Memory B cell (primary cell): ENCODE results near the gene SYN1.

Experiments
- ATAC-seq: fragments of 150-1000 bp; cut with Tn5 transposase; 2 replicates; pipeline ENCODE4 v1.10.0; 2021; ENCODE audit warnings: low read depth, mild to moderate bottlenecking, moderate library complexity
- DNase-seq, 2 donors: peaks; one replicate each; pipeline ENCODE4 v3.0.0; 2022; ENCODE audit warnings: low spot score in 2 of 2
- H3K27ac Mint-ChIP-seq: one replicate; pipeline ENCODE4 v1.8.0; 2022; ENCODE audit warnings: mild to moderate bottlenecking, moderate library complexity, mixed read lengths
- H3K27me3 Mint-ChIP-seq: one replicate; pipeline ENCODE4 v1.8.0; 2022; ENCODE audit warnings: mixed read lengths
- H3K36me3 Mint-ChIP-seq: one replicate; pipeline ENCODE4 v1.8.0; 2022; ENCODE audit warnings: mild to moderate bottlenecking, mixed read lengths
- H3K4me1 Mint-ChIP-seq: one replicate; pipeline ENCODE4 v1.8.0; 2022; ENCODE audit warnings: mixed read lengths
- H3K4me3 Mint-ChIP-seq: one replicate; pipeline ENCODE4 v1.8.0; 2022; ENCODE audit warnings: mild to moderate bottlenecking, moderate library complexity, mixed read lengths
- H3K9me3 Mint-ChIP-seq: one replicate; pipeline ENCODE4 v1.8.0; 2022; ENCODE audit warnings: mixed read lengths

Gene SYN1

DNA sequence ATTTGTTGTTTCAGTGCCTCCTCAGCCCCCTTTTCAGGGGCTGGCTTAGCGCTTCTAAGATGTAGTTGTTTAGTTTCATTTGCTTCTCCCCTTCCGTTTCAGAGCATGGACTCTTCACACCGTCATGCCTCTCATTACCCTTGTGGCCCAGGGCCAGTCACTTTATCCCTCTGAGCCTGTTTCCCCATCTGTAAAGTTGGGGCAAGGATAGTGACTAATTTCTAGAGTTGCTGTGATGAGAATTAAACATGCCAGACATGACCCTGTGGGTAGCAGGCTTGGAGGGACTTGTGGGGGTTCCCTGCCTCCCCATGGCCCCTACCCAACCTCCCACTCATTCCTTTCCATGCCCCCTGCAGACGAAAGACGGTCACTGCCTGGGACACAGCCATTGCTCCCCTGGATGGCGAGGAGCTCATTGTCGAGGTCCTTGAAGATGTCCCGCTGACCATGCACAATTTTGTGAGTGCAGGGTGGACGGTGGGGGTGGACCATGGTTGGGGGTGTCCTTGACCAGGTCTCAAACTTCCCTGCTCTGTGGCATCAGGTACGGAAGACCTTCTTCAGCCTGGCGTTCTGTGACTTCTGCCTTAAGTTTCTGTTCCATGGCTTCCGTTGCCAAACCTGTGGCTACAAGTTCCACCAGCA lies 55.1 kb downstream of the SYN1 start:
- Mint-ChIP-seq H3K9me3 (no peaks in the 10 kb centered on the region), H3K27ac (no peak overlapping the region), H3K36me3 (peaks cover 29% of the 10 kb centered on the region), H3K4me3 (peak overlapping the region; percentile 46), H3K4me1 (peaks cover 24% of the 10 kb centered on the region), H3K27me3 (no peaks in the 10 kb centered on the region)
- DNase-seq (no peak), ATAC-seq (no peak)

DNA sequence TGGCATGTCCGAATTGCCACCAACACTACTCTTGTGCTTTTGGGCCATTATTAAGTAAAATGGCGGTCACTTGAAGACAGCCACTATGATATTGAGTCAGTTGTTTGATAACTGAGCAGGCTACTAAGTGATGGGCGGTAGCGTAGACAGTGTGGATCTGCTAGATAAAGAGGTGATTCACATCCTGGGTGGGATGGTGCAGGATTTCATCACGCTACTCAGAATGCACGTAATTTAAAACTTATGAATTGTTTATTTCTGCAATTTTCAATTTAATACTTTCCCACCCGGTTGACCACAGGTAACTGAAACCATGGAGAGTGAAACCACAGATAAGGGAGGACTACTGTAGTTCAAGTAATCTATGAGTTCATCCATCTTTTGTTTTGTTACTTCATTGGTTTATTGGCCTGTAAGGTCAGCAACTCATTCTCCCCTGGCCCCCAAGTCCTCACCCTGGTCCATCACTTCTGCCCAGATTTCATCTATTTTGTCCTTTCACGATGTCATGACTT lies 55.8 kb downstream of the SYN1 start:
- DNase-seq (no peak), ATAC-seq (no peak)
- Mint-ChIP-seq H3K4me3 (peak overlapping the region; percentile 46), H3K4me1 (peaks cover 24% of the 10 kb centered on the region), H3K27ac (no peak overlapping the region), H3K9me3 (no peaks in the 10 kb centered on the region), H3K36me3 (peaks cover 23% of the 10 kb centered on the region), H3K27me3 (no peaks in the 10 kb centered on the region)

DNA sequence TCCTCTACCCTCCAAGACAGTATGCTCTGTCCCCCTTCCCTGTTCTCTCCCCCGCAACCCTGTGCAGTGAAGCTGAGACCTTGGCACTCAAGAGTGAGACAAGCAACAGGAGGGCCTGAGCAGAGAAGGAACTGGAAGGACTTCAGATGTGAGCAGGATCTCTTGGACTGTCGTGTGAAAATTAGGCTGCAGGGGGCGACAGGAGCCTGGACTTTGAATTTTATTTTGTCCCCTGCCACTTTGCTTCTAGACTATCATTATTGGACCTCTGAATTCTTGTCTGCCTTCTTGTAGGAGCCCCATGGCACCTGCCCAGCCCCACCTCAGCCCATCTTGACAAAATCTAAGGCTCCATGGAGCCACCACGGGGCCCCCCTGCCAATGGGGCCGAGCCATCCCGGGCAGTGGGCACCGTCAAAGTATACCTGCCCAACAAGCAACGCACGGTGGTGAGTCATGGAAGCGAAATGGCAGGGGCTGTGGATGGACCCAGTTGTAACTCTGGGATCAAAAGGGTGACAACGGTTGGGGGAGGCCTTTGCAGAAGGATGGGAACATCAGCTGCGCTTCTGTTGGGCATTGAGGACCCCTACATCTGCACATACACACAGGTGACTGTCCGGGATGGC lies 56.9 kb downstream of the SYN1 start:
- peak overlapping the region; percentile 73 for H3K4me3 Mint-ChIP-seq
- peaks cover 24% of the 10 kb centered on the region for H3K4me1 Mint-ChIP-seq
- H3K9me3 Mint-ChIP-seq: no peaks in the 10 kb centered on the region
- H3K36me3 Mint-ChIP-seq: peaks cover 20% of the 10 kb centered on the region
- DNase-seq: no peak
- no peaks in the 10 kb centered on the region for H3K27me3 Mint-ChIP-seq
- H3K27ac Mint-ChIP-seq: no peak overlapping the region
- ATAC-seq: no peak

DNA sequence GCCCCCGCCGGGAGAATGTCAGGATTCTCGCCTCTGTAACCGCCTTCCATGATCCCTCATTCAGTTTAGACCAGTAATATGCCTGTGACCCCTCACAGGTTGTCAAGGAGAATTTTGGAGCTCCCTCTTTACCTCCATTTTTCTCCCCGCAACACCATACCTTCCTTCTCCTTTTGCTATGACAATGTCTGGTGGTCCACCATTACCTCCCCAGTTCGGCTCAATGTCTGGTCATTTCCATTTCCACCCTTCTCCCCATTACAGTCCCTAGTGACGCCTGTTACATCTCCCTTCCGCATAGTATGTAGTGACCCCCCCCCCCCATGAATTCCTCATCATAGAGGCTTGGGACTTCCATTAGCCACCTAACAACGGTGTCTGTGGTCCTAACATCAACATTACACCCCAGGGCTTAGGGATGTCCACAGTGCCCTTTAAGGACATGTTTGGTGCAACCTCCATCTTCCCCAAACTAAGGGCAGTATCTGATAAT lies 58.0 kb downstream of the SYN1 start:
- ATAC-seq: no peak
- no peaks in the 10 kb centered on the region for H3K9me3 Mint-ChIP-seq
- H3K27me3 Mint-ChIP-seq: no peaks in the 10 kb centered on the region
- H3K4me1 Mint-ChIP-seq: peaks cover 22% of the 10 kb centered on the region
- H3K36me3 Mint-ChIP-seq: peaks cover 15% of the 10 kb centered on the region
- peak overlapping the region; percentile 92 for H3K4me3 Mint-ChIP-seq
- H3K27ac Mint-ChIP-seq: peak overlapping the region; percentile 98
- DNase-seq: no peak

DNA sequence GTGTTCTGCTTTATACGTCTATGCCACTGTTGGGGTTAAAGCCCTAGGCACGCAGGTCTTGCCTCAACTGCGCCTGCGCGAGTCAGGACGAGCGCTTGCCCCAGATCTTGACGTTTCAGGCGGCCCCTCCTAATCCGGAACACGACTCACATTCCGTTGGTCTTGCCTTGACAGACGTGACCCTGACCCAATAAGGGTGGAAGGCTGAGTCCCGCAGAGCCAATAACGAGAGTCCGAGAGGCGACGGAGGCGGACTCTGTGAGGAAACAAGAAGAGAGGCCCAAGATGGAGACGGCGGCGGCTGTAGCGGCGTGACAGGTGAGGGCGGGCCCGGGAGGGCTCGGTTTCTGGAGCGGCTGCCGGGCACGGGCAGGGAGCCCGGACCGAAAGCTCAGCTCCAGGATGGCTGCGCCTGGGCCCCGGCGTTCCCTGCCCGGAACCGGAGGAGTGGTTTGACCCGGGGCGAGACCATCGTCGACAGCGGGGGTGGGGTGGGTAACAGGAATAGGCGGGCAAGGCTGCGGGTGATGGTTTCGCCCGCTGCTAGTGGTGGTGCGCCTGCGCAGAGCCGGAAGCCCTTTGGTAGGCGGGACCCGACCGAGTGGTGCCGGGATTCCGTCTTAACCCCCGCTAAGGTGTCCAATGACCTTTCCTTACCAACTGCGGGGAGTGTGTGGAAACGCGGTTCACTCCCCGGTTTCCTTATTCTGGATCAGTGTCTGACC lies 58.6 kb downstream of the SYN1 start, which contains the start of gene ARAF:
Gene ARAF, plus strand, starts transcription at position 272 of the 725 bp plus-strand sequence. CDS start 1,763 bp downstream, outside the sequence.
- Mint-ChIP-seq H3K27me3 (no peaks in the 10 kb centered on the region), H3K4me3 (peak within 1 kb of the TSS; percentile 92), H3K27ac (peak within 1 kb of the TSS; percentile 98), H3K9me3 (no peaks in the 10 kb centered on the region), H3K4me1 (peaks cover 18% of the 10 kb centered on the region), H3K36me3 (peaks cover 11% of the 10 kb centered on the region)
- DNase-seq (peak; percentile 81 to 92), ATAC-seq (peak; percentile 84)

DNA sequence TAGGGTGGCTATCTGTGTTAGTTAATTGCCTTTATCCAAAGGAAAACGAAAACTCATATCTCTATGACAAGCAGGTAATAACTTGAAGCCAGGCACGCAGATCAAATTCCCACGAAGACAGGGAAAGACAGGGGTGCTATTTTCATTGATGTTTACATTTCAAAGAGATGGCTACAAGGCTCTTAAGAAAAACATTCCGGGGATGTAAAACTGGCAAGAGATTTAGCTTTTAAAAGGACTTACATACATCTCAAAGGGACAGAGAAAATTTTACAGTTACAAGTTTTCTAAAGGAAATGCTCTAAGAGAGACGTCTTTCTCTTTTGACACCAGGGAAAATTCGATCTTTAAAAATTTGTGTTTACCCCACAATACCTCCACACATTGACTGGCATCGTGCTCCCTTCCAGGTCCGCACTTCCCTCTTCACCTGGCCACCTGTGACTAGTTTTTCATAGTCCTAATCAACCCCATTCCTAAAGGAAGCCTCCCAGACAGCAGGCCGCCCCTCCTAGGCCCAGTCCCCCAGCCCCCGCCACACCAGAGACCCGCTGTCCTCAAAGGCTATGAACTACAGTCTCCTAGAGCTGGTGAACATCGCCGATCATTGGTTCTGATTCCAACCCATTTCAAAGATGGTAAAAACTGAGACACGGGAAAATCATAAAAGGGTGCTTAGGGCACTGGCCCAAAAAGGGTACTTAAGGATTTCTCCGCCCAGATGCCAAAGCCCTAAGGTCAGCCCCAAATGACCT lies 59.3 kb downstream of the SYN1 start:
- Mint-ChIP-seq H3K4me1 (peaks cover 20% of the 10 kb centered on the region), H3K27me3 (no peaks in the 10 kb centered on the region), H3K9me3 (no peaks in the 10 kb centered on the region), H3K36me3 (peaks cover 11% of the 10 kb centered on the region), H3K4me3 (peak overlapping the region; percentile 92), H3K27ac (peak overlapping the region; percentile 98)
- DNase-seq (no peak), ATAC-seq (no peak)

DNA sequence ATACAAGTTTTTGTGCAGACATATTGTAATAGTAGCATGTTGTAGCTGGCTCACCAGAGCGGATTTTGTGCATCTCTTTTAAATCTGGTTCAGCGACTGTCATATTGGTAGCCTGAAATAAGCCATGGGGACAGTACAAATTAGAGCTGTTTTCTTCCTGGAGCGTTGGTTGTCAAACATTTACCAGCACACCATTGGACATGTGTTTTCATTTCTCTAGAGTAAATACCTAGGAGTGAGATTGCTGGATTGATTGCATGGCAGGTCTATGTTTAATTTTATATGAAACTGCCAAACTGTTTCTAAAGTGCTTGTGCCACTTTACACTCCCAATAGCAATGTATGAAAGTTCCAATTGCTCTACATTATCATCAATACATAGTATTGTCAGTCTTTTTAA lies 61.2 kb downstream of the SYN1 start:
- Mint-ChIP-seq H3K4me3 (no peak overlapping the region), H3K27ac (no peak overlapping the region), H3K9me3 (no peaks in the 10 kb centered on the region), H3K36me3 (peaks cover 4% of the 10 kb centered on the region), H3K27me3 (no peaks in the 10 kb centered on the region), H3K4me1 (peaks cover 13% of the 10 kb centered on the region)
- ATAC-seq (no peak), DNase-seq (no peak)

DNA sequence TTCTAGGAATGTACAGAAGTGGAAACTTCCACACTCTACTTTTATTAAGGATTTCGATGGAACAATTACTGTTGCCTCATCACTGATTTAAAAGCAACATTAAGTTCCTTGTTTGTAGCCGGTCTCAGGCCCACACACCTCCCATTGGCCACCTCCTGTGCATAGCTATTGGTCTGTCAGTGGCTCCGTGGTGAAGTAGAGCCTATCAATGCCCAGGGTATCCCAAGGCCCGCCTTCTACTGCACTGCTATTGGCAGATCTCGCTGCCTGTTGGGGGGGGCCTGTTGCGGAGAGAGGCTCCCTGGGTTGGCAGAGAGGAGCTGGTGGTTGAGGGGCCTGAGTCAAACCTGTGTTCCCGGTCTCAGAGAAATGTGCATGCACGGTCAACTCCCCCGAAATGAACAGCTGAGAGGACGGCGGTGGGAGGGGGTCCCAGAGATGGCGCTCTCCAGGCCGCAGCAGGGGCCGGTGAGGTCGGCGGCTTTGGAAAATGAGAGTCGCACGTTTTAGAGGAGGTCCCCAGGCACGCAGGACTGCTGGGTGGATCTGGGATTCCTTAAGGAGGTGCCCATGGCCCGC lies 63.5 kb downstream of the SYN1 start:
- Mint-ChIP-seq H3K4me3 (peak overlapping the region; percentile 98), H3K36me3 (no peaks in the 10 kb centered on the region), H3K4me1 (peaks cover 5% of the 10 kb centered on the region), H3K9me3 (no peaks in the 10 kb centered on the region), H3K27me3 (no peaks in the 10 kb centered on the region), H3K27ac (peak overlapping the region; percentile 95)
- ATAC-seq (peak; percentile 81), DNase-seq (peak; percentile 51 to 71)

DNA sequence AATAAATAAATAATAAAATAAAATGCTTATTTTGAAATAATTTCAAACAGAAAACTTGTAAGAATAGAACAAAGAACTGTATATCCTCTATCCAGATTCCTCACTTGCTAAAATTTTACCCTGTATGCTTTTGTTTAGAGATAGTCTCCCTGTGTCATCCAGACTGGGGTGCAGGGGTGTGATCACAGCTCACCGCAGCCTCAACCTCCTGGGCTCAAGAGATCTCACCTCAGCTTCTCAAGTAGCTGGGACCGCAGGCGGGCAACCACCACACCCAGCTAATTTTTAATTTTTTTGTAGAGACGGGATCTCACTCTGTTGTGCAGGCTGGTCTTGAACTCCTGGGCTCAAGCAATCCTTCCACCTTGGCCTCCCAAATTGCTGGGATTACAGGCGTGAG lies 76.2 kb downstream of the SYN1 start:
- H3K4me1 Mint-ChIP-seq: no peaks in the 10 kb centered on the region
- no peaks in the 10 kb centered on the region for H3K27me3 Mint-ChIP-seq
- ATAC-seq (no peak), DNase-seq (no peak)
- no peak overlapping the region for H3K27ac Mint-ChIP-seq
- H3K9me3 Mint-ChIP-seq: no peaks in the 10 kb centered on the region
- H3K4me3 Mint-ChIP-seq: no peak overlapping the region
- no peaks in the 10 kb centered on the region for H3K36me3 Mint-ChIP-seq

DNA sequence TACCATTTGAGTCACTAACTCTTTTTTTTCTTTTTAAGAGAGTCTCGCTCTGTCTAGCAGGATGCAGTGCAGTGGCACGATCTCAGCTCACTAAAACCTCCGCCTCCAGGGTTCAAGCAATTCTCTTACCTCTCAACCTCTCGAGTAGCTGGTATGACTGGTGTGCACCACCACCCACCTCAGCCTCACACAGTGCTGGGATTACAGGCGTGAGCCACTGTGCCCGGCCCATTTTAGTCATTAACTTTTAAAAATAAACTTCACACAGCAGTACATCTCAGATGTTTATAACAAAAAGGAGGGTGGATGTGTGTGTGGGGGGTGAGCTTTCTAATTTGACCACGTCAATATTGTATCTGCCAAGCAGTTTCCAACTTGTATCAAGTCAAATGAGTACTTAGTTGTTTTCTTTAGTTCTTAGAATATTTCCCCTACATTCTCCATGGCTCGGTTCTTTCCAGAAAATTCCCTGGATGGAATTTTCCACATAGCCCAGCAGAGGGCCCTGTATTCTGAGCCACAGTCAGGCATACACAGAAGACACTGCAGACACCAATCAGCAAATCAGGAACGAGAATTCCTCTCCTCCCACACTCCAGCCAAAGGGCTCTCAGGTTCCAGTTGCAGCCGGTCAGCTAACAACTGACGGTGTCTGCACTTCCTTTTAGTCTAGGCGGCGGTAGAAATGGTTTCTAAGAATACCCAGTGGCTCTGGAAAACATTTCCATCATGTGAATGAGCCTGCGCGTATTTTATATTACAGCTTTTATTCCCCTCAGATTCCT lies 78.7 kb downstream of the SYN1 start:
- no peak for DNase-seq
- no peaks in the 10 kb centered on the region for H3K27me3 Mint-ChIP-seq
- no peaks in the 10 kb centered on the region for H3K9me3 Mint-ChIP-seq
- no peak overlapping the region for H3K4me3 Mint-ChIP-seq
- no peaks in the 10 kb centered on the region for H3K36me3 Mint-ChIP-seq
- no peak overlapping the region for H3K27ac Mint-ChIP-seq
- no peaks in the 10 kb centered on the region for H3K4me1 Mint-ChIP-seq
- ATAC-seq: no peak

DNA sequence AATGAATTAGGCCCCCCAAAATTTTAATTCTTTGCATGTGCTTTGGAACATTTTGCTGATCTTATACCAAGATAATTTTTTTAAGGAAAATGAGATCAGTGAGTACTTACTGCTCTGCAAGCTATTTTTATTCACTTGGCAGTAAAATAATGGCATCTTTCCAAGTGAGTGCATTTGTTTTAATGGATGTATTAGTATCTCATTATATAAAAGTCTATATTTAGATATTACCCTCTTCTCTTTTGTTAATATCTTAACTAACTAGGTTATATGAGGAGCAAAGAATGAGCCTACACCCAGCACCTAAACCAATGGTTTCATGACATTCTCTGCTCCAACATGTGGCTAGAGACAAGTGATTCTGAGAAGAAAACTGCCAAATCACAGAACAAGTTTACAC lies 79.8 kb downstream of the SYN1 start:
- no peak for ATAC-seq

DNA sequence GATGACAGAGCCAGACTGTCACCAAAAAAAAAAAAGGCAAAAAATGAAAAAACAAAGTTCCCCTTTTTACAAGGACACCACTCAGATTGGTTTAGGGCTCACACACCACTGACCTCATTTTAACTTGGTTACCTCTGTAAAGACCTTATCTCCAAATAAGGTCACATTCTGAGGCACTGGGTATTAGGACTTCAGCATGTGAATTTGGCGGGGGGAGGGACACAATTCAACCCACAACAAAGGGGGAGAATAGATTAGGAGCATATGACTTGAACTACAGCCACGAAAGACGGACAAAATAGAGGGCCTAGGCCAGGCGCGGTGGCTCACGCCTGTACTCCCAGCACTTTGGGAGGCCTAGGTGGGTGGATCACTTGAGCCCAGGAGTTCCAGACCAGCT lies 89.6 kb downstream of the SYN1 start:
- no peaks in the 10 kb centered on the region for H3K36me3 Mint-ChIP-seq
- H3K9me3 Mint-ChIP-seq: no peaks in the 10 kb centered on the region
- no peak for DNase-seq
- H3K4me1 Mint-ChIP-seq: peaks cover 3% of the 10 kb centered on the region
- no peaks in the 10 kb centered on the region for H3K27me3 Mint-ChIP-seq
- peak; percentile 74 for ATAC-seq
- no peak overlapping the region for H3K27ac Mint-ChIP-seq
- H3K4me3 Mint-ChIP-seq: no peak overlapping the region

More for the DNA sequence above, 79.8 kb downstream of the SYN1 start:
- Mint-ChIP-seq H3K4me1 (no peaks in the 10 kb centered on the region), H3K4me3 (no peak overlapping the region), H3K27me3 (no peaks in the 10 kb centered on the region), H3K36me3 (no peaks in the 10 kb centered on the region), H3K27ac (no peak overlapping the region), H3K9me3 (no peaks in the 10 kb centered on the region)
- no peak for DNase-seq

DNA sequence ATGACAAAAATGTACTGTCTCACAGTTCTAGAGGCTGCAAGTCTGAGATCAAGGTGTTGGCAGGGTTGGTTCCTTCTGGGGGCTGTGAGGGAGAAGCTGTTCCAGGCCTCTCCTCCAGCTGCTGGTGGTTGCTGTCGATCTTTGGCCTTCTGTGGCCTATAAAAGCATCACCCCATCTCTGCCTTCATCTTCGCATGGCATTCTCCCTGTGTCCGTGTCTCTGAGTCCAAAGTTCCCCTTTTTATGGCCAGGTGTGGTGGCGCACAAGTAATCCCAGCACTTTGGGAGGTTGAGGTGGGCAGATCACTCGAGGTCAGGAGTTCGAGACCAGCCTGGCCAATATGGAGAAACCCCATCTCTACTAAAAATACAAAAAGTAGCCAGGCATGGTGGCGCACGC lies 90.1 kb downstream of the SYN1 start:
- H3K27me3 Mint-ChIP-seq: no peaks in the 10 kb centered on the region
- no peak for ATAC-seq
- H3K4me3 Mint-ChIP-seq: no peak overlapping the region
- H3K9me3 Mint-ChIP-seq: no peaks in the 10 kb centered on the region
- no peak overlapping the region for H3K27ac Mint-ChIP-seq
- DNase-seq: no peak
- H3K4me1 Mint-ChIP-seq: peaks cover 3% of the 10 kb centered on the region
- H3K36me3 Mint-ChIP-seq: no peaks in the 10 kb centered on the region
